Adrenal gland (tissue), 5 donors: Measurements from ENCODE around the gene HES5.

ENCODE experiments used
- POLR2A ChIP-seq, 2 donors: fragments of 450-650 bp; IDR thresholded peaks; one replicate each; pipeline ENCODE4 v1.6.1; 2017; ENCODE audit warnings: antibody characterized with exemption in 2 of 2, mild to moderate bottlenecking in 2 of 2, moderate library complexity in 1 of 2
- TF ChIP-seq, protein P1 (sequence below), 6 experiments: fragments of 450-650 bp in 4 of 6; fragments of 200-600 bp in 2 of 6; sonication (generic) in 1 of 6; IDR thresholded peaks; 1 replicate in 5 of 6; 2 replicates in 1 of 6; pipeline versions ENCODE4 v1.5.1 to v1.8.0; 2016 to 2021; ENCODE audit warnings: antibody characterized with exemption in 6 of 6, mild to moderate bottlenecking in 2 of 6, moderate library complexity in 1 of 6
- donor health status: DM: no; HTN: no; CAD: no.

DNA sequence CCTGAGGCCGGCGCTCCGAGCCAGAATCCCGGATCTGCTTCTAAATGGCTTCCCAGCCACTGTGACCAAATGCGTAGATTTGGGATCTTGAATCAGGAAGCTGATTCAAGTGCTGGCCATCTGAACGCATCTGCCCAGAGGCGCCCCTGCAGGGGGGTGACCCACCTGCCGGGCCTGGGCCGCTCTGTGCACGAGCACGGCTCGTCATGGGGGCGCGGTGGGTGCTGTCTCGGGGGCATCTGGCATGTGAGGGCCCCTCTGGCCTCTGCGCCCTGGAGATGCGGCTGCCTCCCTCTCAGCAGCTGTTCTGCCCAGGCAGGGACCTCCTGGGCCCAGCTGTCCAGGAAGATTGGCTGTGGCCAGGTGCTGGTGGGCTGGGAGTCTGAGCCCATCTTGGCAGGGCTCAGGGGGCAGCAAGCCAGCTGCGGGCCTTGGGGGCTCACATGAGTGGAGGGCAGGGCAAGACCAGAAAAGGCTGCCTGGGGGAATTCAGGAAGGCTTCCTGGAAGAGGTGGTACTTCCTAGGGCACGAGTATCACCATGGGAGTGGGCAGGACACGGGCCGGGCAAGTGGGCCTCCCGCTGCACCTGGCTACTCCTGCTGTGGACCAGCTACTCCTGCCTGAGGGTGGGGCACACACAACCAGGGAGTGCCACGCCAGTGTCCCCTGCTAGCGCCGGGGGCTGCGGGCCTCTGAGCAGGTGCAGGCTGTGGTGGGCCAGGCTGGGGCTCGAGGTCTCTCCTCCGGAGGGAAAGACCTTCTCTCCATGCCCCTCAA lies 28.8 kb downstream of the HES5 start:
- no peak for TF ChIP-seq POLR2A (IDR thresholded peaks at IDR 0.05)
- TF ChIP-seq, protein P1, sequence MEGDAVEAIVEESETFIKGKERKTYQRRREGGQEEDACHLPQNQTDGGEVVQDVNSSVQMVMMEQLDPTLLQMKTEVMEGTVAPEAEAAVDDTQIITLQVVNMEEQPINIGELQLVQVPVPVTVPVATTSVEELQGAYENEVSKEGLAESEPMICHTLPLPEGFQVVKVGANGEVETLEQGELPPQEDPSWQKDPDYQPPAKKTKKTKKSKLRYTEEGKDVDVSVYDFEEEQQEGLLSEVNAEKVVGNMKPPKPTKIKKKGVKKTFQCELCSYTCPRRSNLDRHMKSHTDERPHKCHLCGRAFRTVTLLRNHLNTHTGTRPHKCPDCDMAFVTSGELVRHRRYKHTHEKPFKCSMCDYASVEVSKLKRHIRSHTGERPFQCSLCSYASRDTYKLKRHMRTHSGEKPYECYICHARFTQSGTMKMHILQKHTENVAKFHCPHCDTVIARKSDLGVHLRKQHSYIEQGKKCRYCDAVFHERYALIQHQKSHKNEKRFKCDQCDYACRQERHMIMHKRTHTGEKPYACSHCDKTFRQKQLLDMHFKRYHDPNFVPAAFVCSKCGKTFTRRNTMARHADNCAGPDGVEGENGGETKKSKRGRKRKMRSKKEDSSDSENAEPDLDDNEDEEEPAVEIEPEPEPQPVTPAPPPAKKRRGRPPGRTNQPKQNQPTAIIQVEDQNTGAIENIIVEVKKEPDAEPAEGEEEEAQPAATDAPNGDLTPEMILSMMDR (IDR thresholded peaks at IDR 0.05): no peak
